GM21526 (cell line): Measurements from ENCODE around the gene NUAK2.

Experiments used
- ATAC-seq: cut with Tn5 transposase; IDR thresholded peaks from one replicate; pipeline ENCODE4 v1.9.1; 2021; ENCODE audit warnings: moderate library complexity; ENCODE audit not compliant: unreplicated experiment, low FRiP score

Gene NUAK2

DNA sequence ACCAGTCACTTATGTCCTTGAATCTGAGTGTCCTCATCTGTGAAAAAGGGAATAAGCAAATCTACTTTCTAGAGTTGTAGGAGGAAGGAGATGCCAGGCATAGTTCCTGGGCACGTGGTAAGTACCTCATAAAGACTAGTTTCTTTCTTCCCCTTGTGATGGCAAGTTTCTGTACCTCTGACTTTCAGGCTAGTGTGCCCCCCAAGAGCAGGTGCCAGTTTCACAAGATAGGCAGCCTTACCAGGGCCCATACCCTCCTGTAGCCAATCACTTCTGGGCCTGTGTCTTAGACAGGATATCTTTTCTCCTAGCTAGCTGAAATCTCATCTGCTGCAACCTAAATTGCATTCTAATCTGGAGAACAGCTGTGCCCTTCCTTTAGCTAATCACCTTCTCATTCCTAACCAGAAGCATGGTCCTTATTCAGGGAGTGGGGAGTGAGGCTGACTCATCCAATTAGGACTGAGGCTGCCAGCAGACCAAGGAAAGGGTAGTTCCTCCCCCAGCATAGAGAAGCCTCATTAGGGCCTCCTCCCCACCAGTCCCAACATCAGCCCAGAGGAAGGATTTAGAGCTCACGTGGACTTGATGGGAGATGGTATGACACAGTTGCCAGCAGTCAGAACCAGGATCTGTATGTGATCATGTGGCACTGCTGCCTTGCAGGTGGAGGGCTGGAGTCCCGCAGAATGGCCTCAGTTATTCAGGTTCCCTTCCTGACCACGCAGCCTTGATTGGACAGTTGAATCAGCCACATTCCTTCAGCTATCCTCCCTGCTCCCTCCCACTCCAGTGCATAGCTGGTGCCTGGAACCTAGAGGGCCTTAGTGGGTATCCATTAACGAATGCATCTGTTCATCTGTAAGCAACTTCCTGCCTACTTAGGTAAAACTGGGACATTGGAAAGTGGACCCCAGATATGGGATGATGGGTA lies 27.3 kb upstream of the NUAK2 start:
- ATAC-seq: no peak

DNA sequence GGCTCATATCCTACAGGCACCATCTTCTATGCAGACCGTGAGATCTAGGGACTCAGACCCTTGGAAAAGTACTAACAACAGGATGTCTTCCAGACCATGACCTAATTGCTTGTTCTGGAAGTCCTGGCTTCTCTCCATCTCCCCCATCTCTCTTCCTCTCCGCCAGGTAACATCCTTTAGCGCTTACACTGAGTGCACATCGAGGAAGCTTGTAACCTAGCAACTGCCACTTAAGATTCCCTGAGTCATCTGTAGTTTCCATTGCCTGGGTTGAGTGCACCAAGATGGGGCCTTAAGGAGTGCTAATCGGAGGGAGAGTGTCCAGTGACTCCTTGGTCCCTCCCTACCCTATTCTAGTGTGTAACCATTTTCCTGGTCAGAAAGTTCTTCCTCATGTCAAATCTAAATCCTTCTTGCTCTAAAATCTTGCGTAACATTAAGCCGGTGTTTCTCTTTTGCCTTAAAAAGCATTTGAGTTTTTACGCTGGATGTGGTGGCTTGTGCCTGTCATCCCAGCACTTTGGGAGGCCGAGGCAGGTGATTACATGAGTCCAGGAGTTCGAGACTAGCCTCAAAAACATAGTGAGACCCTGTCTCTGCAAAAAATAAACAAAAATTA lies 25.5 kb upstream of the NUAK2 start:
- ATAC-seq: no peak

DNA sequence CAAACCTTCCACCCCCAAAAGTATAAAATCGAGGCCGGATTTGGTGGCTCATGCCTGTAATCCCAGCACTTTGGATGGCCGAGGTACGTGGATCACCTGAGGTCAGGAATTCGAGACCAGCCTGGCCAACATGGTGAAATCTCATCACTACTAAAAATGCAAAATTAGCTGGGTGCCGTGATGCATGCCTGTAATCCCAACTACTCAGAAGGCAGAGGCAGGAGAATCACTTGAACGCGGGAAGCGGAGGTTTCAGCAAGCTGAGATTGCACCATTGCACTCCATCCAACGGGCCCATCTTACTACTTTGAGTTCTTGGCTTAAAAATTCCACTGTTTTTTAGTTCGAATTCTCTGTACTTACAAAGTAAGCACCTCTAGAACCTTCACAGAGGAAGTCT lies 24.2 kb upstream of the NUAK2 start:
- ATAC-seq: no peak

DNA sequence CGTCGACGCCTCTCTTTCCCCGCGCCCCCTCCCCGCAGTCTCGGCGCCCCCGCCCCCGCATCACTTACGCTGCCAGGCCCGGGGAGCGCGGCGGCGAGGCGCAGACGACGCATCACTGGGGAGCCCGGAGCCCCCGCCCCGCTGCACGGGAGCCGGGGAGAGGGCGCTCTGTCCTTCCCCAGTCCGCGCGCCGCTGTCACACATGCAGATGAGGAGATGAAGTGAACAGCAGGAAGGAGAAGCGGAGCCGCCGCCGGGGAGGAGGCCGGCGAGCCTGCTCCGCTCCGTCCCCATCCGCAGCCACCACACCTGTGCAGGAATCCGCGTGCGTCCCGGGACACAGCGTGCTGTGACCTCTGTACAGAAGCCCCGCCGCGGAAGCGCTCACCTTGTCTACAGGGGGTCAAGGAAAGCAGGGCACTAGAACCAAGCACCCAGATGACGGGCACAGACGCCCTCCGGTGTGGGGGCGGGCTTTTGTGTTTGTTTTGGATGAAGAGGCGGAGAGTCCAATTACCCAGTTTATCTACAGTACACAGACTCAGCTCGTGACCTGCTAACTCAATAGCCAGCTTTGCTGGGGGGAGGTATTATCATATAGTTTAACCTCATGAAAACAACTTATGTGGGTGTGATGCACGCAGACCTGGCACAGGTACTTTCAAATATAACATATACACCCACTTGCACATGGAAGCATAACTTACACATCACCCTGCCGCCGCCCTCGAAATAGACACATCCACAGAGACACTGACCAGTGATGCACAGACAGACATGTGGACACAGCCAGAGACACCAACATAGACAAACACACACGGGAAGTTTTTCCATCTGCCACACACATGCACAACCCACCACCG lies 22.8 kb upstream of the NUAK2 start:
- ATAC-seq: no peak

DNA sequence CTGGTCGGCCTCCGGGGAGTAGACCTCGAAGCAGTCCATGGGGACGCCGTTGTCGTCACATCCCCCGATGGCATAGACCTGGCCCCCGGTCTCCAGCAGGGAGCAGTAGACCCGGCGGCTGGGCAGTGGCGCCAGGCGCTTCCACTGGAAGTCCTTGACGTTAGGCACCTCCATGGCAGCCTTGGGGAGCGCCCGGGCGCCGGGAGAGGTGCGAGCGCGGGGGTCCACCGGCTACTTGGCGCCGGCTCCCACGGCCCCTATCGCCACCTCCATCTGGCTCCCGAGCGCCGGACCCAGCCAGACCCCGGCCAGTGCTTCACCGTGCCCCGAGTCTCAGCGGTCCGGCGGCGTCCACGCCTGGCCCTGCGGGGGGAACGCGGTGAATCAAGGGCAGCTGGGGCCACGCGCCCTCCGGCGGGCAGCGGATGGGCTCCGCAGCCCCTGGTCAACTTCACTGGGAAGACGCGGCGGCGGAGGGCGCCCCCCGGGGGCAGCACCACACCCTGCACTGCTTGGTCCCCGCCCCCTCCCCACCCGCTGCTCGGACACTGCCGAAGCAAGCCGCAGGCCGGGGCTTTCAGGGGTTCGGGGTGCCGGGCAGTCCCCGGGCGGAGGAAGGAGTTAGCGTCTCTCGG lies 22.0 kb upstream of the NUAK2 start:
- no peak for ATAC-seq

DNA sequence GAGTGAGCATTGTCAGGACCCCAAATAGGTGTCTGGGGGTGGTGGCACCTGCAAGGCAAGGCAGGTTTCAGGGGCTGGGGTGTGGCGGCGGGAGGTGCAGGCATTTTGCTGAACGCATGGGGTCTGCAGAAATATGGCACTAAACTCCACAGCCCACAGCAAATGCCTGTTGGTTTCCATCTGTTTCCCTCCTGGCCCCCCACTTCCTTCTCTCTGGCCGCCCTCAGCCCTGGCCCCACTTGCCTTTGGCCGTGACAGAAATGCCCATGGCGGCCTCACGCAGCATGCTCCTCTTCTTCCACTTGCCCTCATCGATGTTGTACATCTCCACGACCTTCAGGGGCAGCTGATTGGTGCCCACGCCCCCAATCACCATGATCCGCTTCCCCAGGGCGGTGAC lies 21.4 kb upstream of the NUAK2 start:
- no peak for ATAC-seq

DNA sequence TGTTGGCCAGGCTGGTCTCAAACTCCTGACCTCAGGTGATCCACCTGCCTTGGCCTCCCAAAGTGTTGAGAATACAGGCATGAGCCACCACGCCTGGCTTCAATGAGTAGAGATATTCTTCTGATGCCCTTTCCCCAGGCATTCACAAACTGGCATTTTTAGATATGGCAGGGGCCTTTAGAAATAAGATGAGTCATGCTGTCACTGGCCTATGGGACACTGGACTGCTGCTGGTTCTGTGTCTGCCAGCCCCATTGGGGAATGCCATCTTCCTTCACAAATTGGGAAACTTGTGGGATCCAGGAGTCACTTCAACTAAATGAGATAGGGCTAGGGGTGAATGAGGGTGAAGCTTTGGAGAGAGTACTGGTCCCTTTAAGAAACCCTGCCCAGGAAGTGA lies 19.1 kb upstream of the NUAK2 start:
- no peak for ATAC-seq

DNA sequence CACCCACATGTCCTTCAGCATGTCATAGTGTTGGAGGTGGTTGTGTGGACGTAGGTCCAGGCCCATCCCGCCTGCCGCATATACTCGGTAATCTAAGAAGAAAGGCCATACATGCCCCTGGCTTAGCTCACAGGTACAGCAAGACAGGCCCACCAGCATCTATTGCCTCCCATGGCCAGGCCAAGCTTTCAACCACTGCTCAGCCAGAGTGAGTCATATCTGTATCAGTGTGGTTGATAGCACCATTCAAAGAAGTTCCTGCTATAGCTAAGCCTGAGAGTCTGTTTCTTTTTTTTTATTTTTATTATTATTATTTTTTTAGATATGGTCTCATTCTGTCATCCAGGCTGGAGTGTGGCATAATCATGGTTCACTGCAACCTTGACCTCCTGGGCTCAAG lies 18.2 kb upstream of the NUAK2 start:
- ATAC-seq: no peak

DNA sequence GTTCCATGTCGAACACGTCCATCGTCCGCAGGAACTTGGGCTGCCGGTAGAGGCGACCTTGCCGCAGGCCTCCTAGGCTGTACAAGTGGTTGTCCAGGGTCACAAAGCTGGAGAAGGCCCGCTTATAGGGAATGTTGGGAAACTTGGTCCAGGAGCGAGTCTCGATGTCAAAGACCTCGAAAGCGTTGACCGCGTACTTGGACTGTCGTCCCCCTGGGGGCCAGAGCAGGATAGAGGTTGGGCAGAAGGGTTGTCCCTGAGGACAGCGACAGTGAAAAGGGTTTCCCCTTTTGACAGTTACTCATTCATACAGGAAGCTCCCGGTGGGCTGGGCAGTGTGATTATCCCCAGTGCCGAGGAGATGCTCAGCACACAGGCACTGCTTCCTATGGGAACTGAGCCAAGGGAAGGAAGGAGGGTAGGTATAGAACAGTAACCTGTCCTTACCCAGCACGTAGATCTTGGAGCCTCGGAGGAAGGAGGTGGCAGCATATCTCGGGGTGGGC lies 17.7 kb upstream of the NUAK2 start:
- ATAC-seq: no peak

DNA sequence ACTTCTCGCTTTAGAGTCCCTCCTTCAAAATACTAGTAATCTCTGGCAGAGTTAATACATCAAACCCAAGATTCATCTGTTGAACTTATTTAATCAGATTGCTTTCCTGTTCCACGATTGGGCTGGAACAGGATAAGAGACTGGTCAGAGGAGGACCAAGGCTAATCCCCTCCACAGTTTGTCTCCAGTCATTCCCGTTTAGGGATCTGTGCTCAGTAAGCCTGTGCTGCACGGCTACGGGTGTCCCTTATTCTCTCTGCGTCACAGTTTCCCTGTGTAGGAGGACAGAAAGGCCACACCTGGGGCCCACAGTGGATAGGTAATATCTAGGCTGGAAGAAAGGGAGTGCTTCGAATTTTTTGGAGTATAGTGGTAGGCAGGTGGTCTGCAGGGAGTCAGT lies 16.5 kb upstream of the NUAK2 start:
- no peak for ATAC-seq

DNA sequence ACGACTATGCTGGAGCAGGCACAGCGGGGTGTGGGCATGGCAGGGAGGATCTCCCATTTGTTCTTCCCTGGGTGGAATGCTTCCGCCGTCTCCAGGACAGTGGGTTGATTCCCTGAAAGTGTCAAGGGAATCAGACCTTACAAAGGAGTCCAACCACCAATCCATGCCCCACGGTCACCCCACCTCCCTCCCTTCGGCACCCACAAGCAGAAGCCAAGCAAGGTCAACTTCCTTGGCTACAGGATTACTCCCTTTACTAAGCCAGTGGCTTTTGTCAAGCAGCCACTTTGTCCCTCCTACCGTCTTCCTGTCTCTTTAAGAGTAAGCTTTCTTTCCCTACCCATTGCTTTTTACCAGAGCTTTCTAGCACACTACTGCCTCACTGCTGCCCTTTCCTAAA lies 15.9 kb upstream of the NUAK2 start:
- no peak for ATAC-seq

DNA sequence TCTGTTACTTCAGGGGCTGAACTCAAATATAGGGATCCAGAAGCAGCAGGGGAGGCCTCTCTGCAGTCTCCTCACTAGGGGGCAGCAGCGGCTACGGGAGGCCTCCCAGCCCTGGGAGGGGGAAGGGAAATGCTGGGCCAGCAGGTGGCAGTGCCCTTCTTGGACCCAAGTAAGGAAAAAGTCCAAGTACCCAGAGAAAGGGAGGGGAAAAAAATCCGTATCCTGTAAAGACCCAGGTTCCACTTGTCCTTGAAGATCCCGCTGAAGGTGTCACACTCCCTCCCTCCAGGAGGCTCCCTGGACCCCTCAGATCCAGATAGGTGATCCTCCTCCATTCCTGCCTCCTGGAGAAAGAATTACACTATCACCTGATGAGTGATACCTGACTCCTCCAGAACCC lies 14.1 kb upstream of the NUAK2 start:
- ATAC-seq: no peak

DNA sequence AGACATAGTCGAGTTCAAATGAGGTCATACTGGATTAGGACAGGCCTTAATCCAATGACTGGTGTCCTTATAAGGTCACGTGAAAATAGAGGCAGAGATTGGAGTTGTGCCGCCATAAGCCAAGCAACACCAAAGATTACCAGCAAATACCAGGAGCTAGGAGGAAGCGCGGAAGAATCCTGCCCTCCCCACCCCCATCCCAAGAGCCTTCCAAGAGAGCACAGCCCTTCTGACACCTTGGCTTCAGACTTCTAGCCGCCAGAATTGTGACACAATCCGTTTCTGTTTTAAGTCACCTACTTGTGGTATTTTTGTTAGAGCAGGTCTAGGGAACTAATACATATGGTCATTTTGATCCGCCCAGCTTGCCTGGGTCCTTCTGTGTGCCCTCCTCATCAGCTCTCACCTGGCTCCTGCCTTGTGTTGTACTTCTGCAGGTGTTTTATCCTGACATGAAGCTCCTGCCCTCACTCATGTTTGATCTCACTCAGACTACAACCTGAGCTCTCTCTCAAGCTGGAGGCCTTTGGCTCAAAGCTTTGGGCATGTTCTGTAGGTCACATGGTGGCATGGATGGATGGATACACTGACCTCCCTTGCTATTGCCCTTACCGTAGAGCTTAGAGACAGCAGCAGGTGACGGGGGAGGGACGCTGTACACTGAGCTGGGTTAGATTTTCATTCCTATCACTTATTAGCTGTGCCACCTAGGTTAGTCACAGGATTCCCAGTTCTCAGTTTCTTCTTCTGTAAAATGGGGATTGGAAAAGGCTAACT lies 10.7 kb upstream of the NUAK2 start:
- ATAC-seq: no peak

DNA sequence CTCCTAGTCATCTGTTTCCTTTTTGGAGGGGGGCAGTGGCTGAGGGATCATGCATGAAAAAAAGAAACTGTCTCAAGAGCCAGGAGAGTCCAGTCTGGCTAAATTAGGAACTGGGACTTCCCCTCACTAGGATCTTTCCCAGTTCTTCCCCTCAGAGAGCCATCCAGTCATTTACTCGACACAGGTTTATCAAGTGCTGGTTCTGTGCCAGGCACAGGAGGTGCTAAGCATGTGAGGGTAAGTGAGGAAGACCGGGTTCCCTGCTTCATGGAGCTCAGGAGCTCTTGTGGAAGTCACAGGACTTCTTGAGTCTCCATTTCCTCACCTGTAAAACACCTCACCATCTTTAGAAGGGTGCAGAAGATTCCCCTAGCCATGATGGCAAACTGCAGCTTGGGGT lies 8.6 kb upstream of the NUAK2 start:
- no peak for ATAC-seq

DNA sequence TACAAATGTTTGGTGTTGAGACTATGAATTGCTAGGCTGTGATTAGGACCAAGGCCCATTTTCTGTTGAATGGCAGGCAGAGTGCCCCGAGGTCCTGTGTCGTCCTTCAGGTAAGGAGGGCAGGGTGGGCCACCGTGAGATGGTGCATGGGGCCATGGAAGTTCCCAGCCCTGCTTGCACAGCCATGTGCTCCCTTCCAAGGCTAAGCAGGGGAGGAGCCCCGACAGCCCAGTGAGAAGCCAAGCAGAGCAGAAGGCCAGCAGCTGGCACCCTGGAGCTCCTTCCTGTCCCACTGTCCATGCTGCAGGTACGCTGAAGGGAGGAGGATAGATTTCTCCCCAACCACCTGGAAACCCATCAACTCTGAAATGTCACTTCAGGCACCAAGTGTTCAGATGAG lies 8.2 kb upstream of the NUAK2 start:
- ATAC-seq: no peak

DNA sequence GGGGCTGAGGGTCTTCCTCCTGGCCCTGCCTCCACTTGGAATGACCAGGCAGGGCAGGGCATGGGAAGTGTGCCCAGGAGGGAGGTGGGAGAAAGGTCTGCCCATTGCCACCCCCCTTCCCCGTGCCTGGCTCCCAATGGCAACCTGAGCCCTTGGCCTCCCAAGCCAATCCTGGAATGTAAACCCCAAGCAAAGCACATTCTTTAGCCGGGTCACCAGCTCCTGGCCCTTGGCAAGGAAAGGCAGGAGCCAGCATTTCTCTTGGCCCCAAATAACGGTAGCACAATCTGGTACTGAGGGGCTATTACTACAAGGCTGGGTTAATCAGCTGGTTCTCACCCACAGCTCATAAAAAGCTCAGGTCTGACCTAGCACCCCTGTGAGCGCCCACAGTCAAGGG lies 6.9 kb upstream of the NUAK2 start:
- no peak for ATAC-seq

DNA sequence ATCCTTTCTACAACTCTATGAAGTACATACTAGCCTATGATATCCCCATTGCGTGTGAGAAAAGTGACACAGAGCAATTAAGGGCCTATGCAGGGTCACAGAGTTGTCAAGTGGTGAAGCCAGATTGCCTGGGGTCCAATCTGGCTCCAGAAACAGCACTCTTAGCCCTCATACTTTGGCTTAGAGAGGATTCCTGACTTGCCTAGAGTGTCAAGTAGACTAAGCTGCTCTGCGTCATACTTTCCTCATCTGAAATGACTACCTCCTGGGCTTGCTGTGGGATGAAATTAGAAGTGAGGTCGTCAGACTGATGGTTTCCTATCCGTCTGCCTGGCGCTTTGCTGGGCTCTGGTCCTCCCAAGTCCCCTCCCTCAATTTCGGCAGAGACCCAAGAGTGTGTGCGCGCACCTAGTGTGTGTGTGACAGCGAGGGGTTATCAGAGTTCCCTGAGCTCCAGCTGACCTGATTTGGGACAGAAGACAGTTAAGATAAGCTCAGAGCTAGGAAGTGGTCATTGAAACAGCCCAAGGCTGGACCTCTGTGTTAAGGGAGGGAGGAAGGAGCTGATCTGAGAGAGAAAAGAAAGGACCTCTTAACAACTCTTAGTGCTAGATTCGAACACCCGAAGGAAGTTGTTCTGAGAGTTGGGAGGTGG lies 5.4 kb upstream of the NUAK2 start:
- ATAC-seq: no peak

DNA sequence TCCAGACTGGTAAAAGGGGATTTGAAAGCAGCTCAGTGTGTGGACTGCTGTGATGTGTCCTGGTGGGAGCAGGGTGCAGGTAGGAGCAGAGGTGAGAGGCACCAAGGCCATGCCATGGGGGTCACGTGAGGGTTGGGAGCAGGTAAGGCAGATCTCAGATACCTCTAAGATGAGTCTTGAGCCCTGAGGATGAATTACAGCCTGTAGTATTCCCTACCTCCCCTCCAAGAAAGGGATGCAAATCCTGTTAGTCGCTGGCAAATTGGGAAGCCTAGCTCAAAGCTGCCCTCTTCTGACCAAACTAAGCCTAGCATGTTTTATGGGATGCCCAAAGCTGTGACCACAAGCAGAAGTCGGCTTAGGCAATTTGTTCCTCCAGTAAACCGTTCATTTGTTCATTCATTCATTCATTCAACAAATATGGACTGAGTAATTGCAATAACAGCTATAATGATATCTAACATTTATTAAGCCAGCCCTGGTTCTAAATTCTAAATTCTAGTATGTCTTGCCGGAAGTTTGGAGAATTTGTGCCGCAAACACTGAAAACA lies 3.9 kb upstream of the NUAK2 start:
- ATAC-seq: no peak

DNA sequence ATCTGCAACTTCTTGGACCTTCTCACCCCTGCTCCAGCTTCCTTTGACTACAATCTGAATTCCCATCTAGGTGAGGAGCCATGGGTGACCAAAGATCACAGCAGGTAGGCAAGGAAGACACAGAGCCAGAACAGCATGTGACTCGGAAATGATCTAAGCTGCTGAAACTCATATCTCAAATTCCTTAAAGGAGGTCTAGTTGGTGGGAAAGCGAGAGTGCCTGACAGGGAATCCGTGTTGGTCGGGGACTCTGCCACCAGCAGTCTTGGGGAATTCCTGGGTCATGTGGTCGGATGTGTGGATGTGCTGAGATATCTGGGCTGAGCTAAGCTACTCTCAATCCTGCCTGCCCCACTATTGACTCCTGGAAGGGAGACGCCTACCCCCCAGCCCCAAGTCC lies 3.2 kb upstream of the NUAK2 start:
- no peak for ATAC-seq
